HG02973 (cell line): Measurements from ENCODE around the gene DAPK1.
A peak's percentile ranks its signal among the peaks of the same experiment; 100 is the strongest.
"Not testable (repeated sequence)": the region's sequence is repeated elsewhere in the genome, so short reads cannot be mapped to it uniquely, and the experiment has no call there.

Experiments
- ATAC-seq: cut with Tn5 transposase; IDR thresholded peaks from one replicate; pipeline ENCODE4 v1.9.1; 2021; ENCODE audit warnings: moderate library complexity; ENCODE audit not compliant: unreplicated experiment

The DAPK1 gene

GRCh38 chr9:87498046-87498810 is 561 bp downstream of the DAPK1 start:
- peak; percentile 14 for ATAC-seq

GRCh38 chr9:87498811-87499360 is 1.2 kb downstream of the DAPK1 start:
- ATAC-seq = no peak

GRCh38 chr9:87499424-87500017 is 1.9 kb downstream of the DAPK1 start:
- ATAC-seq = peak; percentile 41

- no peak for ATAC-seq
Measured at GRCh38 chr9:87500491-87501270, 3.0 kb downstream of the DAPK1 start.

GRCh38 chr9:87501271-87501656 is 3.6 kb downstream of the DAPK1 start:
- ATAC-seq = not testable (repeated sequence)

GRCh38 chr9:87501806-87502205 is 4.1 kb downstream of the DAPK1 start:
- ATAC-seq = no peak

GRCh38 chr9:87502391-87503221 is 4.9 kb downstream of the DAPK1 start:
- ATAC-seq = no peak

- no peak for ATAC-seq
Measured at GRCh38 chr9:87503430-87503829, 5.8 kb downstream of the DAPK1 start.

- ATAC-seq = no peak
Measured at GRCh38 chr9:87503927-87504326, 6.3 kb downstream of the DAPK1 start.

GRCh38 chr9:87504938-87505337 is 7.3 kb downstream of the DAPK1 start:
- ATAC-seq = no peak

- no peak for ATAC-seq
Measured at GRCh38 chr9:87505869-87506678, 8.4 kb downstream of the DAPK1 start.

GRCh38 chr9:87507576-87507975 is 9.9 kb downstream of the DAPK1 start:
- no peak for ATAC-seq

- ATAC-seq = no peak
Measured at GRCh38 chr9:87510252-87510683, 12.6 kb downstream of the DAPK1 start.

GRCh38 chr9:87512311-87512710 is 14.6 kb downstream of the DAPK1 start:
- no peak for ATAC-seq

- ATAC-seq = no peak
Measured at GRCh38 chr9:87513161-87513560, 15.5 kb downstream of the DAPK1 start.

GRCh38 chr9:87513880-87514535 is 16.3 kb downstream of the DAPK1 start:
- no peak for ATAC-seq

- no peak for ATAC-seq
Measured at GRCh38 chr9:87515006-87515405, 17.3 kb downstream of the DAPK1 start.

- no peak for ATAC-seq
Measured at GRCh38 chr9:87515588-87516221, 18.0 kb downstream of the DAPK1 start.
